Brain microvascular endothelial cell (primary cell): ENCODE data around the gene HSPA14.

Experiments
- DNase-seq: peaks from one replicate; pipeline ENCODE4 v3.0.0-alpha.2; 2020
- H3K27ac ChIP-seq: fragments of 250-450 bp; sonication (Bioruptor Pico); 2 replicates; pipeline ENCODE4 v1.5.1; 2020; ENCODE audit warnings: mild to moderate bottlenecking, moderate library complexity
- H3K27me3 ChIP-seq: fragments of 250-450 bp; sonication (Bioruptor Pico); replicated peaks from 2 replicates; pipeline ENCODE4 v1.5.1; 2020; ENCODE audit warnings: mild to moderate bottlenecking
- H3K36me3 ChIP-seq: fragments of 250-450 bp; sonication (Bioruptor Pico); replicated peaks from 2 replicates; pipeline ENCODE4 v1.5.1; 2020; ENCODE audit warnings: mild to moderate bottlenecking
- H3K4me3 ChIP-seq: 2 replicates; pipeline ENCODE4 v1.5.1; 2011; ENCODE audit warnings: low read depth, mild to moderate bottlenecking, control low read depth, low read length, moderate library complexity
- CTCF ChIP-seq: IDR thresholded peaks from 2 replicates; pipeline ENCODE4 v1.5.1; 2011; ENCODE audit warnings: low read depth, mild to moderate bottlenecking, moderate library complexity, low read length, control low read depth, inconsistent platforms; ENCODE audit errors: missing control alignments
- in situ Hi-C: cut with HindIII; loops from 2 replicates; pipeline ENCODE4 v1.10.0; 2017; ENCODE audit warnings: low sequenced_read_pairs, low pct_ligation_motif_present

Gene HSPA14

DNA sequence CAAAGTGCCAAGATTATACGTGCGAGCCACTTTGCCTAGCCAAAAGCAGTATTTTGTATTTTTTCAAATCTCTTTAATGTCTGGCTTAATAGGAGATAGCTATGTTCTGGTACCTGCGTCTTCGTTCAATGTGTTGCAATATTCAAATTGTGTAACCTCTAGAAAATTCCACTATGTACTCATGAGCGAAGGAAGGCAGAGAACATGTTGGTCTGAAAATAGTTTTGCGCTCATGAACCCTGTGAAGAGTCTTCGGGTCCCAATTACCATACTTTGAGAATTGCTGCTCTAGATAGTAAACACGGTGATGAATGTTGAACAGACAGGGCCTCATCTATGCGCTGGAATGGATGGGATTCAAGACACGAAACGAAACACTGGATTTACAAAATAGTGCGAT lies 37.8 kb downstream of the HSPA14 start:
- no peaks in the 10 kb centered on the region for H3K27me3 ChIP-seq
- H3K36me3 ChIP-seq, result no peaks in the 10 kb centered on the region
- no peak for TF ChIP-seq CTCF
- DNase-seq, result no peak
- in situ Hi-C loops, result no loop called here
- H3K27ac ChIP-seq, result no peak overlapping the region
- no peak overlapping the region for H3K4me3 ChIP-seq

GRCh38 chr10:14876764-14877163 lies 38.7 kb downstream of the HSPA14 start:
- Histone ChIP-seq H3K27ac (peak overlapping the region; percentile 89), H3K4me3 (peak overlapping the region; percentile 96), H3K27me3 (no peaks in the 10 kb centered on the region), H3K36me3 (no peaks in the 10 kb centered on the region)
- no peak for DNase-seq
- no peak for TF ChIP-seq CTCF
- in situ Hi-C loops, result no loop called here

DNA sequence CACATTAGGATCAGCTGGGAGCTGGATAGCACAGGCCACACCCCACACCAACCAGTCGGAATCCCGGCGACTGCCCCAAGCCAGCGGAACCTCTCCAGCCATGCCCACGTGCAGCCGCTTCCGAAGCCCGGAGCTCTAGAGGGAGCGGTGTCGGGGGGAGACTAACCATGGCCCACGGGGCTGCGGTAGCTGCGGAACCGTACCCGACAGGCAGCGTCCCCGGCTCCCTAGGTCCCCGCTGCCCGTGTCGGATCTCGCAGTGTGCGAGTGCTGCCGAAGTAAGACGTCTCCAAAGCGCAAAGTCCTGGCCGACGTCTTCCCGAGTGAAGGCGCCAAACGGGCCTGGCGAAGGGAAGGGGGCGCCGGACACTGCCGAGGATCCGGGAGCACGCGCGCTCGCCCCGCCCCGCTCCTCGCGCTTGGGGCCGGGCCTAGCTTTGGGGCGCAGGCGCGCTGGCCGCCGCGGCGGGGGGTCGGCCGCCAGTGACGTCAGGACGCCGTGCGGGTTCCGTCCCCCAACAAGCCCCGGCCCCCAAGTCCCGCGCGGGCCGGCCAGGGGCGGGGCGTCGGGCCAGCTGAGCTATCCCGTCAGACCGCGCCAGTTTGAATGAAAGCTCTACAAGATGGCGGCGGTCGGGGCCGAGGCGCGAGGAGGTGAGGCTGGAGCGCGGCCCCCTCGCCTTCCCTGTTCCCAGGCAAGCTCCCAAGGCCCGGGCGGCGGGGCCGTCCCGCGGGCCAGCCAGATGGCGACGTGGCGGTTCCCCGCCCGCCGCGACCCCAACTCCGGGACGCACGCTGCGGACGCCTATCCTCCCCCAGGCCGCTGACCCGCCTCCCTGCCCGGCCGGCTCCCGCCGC lies 40.4 kb downstream of the HSPA14 start, which contains the start of gene SUV39H2:
SUV39H2 (plus strand) TSS at position 601 of the 858 bp plus-strand sequence; CDS start at position 624, 23 bp downstream.
- DNase-seq, result peak; percentile 92
- peak within 1 kb of the TSS; percentile 96 for H3K4me3 ChIP-seq
- H3K27me3 ChIP-seq, result no peaks in the 10 kb centered on the region
- in situ Hi-C loops, result no loop called here
- no peak for TF ChIP-seq CTCF
- H3K36me3 ChIP-seq, result no peaks in the 10 kb centered on the region
- H3K27ac ChIP-seq, result peak within 1 kb of the TSS; percentile 89

DNA sequence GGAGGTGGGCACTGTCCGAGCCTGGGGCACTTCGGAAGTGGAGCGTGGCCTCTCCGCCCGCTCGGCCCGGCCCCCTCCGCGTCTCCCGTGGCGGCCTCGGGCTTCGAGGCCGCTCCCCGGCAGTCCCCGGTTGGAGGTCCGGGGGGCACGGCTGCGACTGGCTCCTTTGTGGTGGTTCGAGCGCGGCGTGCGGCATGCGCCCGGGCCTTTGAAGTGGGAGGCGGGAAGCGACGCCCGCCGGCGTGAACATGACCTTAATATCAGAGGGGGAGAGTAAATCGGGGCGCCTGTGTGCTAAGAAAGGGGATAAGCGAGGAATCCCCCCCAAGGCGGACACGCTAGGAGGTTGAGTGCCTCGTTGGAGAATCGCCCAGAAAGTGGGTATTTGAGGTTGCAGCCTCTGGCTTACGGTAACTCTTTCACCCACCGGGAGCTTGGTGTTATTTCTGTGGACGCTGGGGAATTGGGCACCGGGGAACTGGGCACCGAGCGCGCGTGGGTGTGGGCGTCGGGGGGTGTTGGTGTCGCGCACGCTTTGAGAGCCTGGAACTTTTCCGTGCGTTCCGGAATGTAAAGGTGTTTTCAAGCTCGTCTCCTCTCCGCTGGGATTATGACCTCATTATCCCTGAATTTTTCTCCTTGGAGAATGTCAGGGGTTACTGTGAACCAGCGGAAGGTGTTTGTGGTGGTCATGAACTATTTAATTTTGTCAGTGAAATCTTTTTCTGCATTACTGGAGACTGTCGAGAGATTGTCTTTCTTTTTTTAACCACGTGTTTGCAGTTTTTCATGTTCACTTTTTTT lies 41.2 kb downstream of the HSPA14 start:
- no peak for TF ChIP-seq CTCF
- no peak for DNase-seq
- Histone ChIP-seq H3K27ac (peak overlapping the region; percentile 39), H3K36me3 (no peaks in the 10 kb centered on the region), H3K4me3 (peak overlapping the region; percentile 75), H3K27me3 (no peaks in the 10 kb centered on the region)
- in situ Hi-C loops, result no loop called here

- DNase-seq, result no peak
- in situ Hi-C loops, result no loop called here
- Histone ChIP-seq H3K27me3 (no peaks in the 10 kb centered on the region), H3K36me3 (no peaks in the 10 kb centered on the region), H3K27ac (no peak overlapping the region), H3K4me3 (peak overlapping the region; percentile 75)
- no peak for TF ChIP-seq CTCF
Measured at GRCh38 chr10:14879928-14880193, 41.8 kb downstream of the HSPA14 start.
